ENCODE results near the gene BRME1.

BRME1 gene

GRCh38 chr19:13918726-13919411, 13.0 kb upstream of the BRME1 start:
- no peaks in the 10 kb centered on the region for H3K9me3 Mint-ChIP-seq
- H3K36me3 Mint-ChIP-seq (ENCODE audit: insufficient read depth), result peaks cover 46% of the 10 kb centered on the region
- DNase-seq (no peak), ATAC-seq (replicated peaks) (no peak)
- H3K27ac Mint-ChIP-seq, result no peak overlapping the region
- no peaks in the 10 kb centered on the region for H3K4me1 Mint-ChIP-seq (ENCODE audit: low read depth in 2 of 2)
- H3K4me3 Mint-ChIP-seq, result no peak overlapping the region
- H3K27me3 Mint-ChIP-seq, result no peaks in the 10 kb centered on the region

DNA sequence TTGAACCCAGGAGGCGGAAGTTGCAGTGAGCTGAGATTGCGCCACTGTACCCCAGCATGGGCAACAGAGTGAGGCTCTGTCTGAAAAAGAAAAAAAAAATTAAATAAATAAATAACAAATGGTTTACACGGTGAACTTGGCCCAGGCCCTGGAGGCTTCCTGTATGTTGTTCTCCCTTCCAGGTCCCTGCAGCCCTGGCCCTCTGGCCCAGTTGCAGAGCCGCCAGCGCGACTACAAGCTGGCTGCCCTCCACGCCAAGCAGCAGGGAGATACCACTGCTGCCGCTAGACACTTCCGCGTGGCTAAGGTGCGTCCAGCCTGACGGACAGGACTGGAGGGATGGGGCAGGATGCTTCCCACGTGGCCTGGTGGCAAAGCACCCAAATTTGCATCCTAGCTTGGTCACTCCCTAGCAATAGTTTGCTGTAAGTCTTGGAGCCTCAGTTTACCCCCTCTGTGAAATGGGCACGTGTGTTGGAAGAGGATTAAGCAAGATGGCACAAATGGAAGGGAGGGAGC, 12.0 kb upstream of the BRME1 start:
- ATAC-seq (replicated peaks), result no peak
- H3K4me1 Mint-ChIP-seq (ENCODE audit: low read depth in 2 of 2), result no peaks in the 10 kb centered on the region
- no peak overlapping the region for H3K27ac Mint-ChIP-seq
- no peak for DNase-seq
- peaks cover 44% of the 10 kb centered on the region for H3K36me3 Mint-ChIP-seq (ENCODE audit: insufficient read depth)
- no peaks in the 10 kb centered on the region for H3K9me3 Mint-ChIP-seq
- H3K27me3 Mint-ChIP-seq, result no peaks in the 10 kb centered on the region
- H3K4me3 Mint-ChIP-seq, result no peak overlapping the region

- ATAC-seq (replicated peaks) (no peak), DNase-seq (no peak)
- Mint-ChIP-seq H3K27me3 (no peaks in the 10 kb centered on the region), H3K9me3 (no peaks in the 10 kb centered on the region), H3K27ac (no peak overlapping the region), H3K36me3 (ENCODE audit: insufficient read depth) (peaks cover 53% of the 10 kb centered on the region), H3K4me3 (no peak overlapping the region), H3K4me1 (ENCODE audit: low read depth in 2 of 2) (no peaks in the 10 kb centered on the region)
Measured at GRCh38 chr19:13914777-13915176, 8.9 kb upstream of the BRME1 start.

GRCh38 chr19:13913352-13913751, 7.4 kb upstream of the BRME1 start:
- no peak overlapping the region for H3K4me3 Mint-ChIP-seq
- no peaks in the 10 kb centered on the region for H3K9me3 Mint-ChIP-seq
- no peak overlapping the region for H3K27ac Mint-ChIP-seq
- no peaks in the 10 kb centered on the region for H3K4me1 Mint-ChIP-seq (ENCODE audit: low read depth in 2 of 2)
- ATAC-seq (replicated peaks), result no peak
- no peak for DNase-seq
- H3K36me3 Mint-ChIP-seq (ENCODE audit: insufficient read depth), result peaks cover 55% of the 10 kb centered on the region
- H3K27me3 Mint-ChIP-seq, result no peaks in the 10 kb centered on the region

DNA sequence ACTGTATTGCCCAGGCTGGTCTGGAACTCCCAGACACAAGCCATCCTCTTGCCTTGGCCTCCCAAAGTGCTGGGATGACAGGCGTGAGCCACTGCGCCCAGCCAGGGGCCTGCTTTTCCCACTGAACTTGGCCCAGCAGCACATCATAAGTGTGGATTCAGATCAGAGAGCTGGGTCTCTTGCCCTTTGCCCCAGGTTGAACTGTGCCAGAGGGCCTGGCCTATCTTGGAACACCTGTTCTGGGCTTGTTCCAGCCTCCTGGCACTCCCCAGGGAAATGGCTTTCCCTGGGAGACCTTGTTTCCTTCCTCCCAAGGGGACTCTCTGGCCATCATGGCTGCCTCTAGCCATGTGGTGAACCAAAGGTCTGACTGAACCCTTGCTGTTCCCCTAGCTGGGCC, 3.5 kb upstream of the BRME1 start:
- Mint-ChIP-seq H3K9me3 (no peaks in the 10 kb centered on the region), H3K27me3 (no peaks in the 10 kb centered on the region), H3K4me3 (no peak overlapping the region), H3K4me1 (ENCODE audit: low read depth in 2 of 2) (peaks cover 14 to 16% of the 10 kb centered on the region in 2 donors), H3K27ac (no peak overlapping the region), H3K36me3 (ENCODE audit: insufficient read depth) (peaks cover 44% of the 10 kb centered on the region)
- ATAC-seq (replicated peaks) (no peak), DNase-seq (no peak)

GRCh38 chr19:13908674-13909073, 2.8 kb upstream of the BRME1 start:
- Mint-ChIP-seq H3K36me3 (ENCODE audit: insufficient read depth) (peaks cover 36% of the 10 kb centered on the region), H3K4me1 (ENCODE audit: low read depth in 2 of 2) (peaks cover 14 to 16% of the 10 kb centered on the region in 2 donors), H3K27me3 (no peaks in the 10 kb centered on the region), H3K27ac (no peak overlapping the region), H3K4me3 (no peak overlapping the region), H3K9me3 (no peaks in the 10 kb centered on the region)
- DNase-seq, result no peak
- ATAC-seq (replicated peaks), result no peak

GRCh38 chr19:13906910-13907309, 993 bp upstream of the BRME1 start:
- Mint-ChIP-seq H3K27ac (peak overlapping the region; percentile 68 to 86), H3K9me3 (no peaks in the 10 kb centered on the region), H3K27me3 (no peaks in the 10 kb centered on the region), H3K4me3 (peak overlapping the region; percentile 85 to 87), H3K36me3 (ENCODE audit: insufficient read depth) (peaks cover 27% of the 10 kb centered on the region), H3K4me1 (ENCODE audit: low read depth in 2 of 2) (peaks cover 14 to 16% of the 10 kb centered on the region in 2 donors)
- DNase-seq (no peak), ATAC-seq (replicated peaks) (no peak)

DNA sequence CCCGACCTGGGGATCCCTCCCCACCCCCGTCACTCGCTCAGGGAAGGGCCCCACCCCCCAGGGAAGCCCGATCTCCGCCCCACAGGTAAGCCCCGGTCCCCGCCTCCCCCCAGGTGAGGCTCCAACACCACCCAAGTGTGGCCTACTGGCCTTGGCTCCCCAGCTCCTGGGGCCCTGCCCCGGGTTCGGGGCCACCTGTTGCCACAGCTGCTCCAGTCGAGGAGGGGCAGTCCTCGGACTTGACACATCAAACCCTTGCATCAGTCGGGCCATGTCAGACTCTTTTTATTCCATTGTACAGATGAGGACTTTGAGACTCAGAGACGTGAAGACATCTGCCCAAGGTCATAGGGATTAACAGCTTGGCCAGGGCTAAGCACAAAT, 596 bp upstream of the BRME1 start:
- ATAC-seq (replicated peaks) (peak; percentile 18), DNase-seq (no peak)
- Mint-ChIP-seq H3K27me3 (no peaks in the 10 kb centered on the region), H3K4me3 (peak overlapping the region; percentile 85 to 87), H3K36me3 (ENCODE audit: insufficient read depth) (peaks cover 24% of the 10 kb centered on the region), H3K9me3 (no peaks in the 10 kb centered on the region), H3K4me1 (ENCODE audit: low read depth in 2 of 2) (peaks cover 14 to 16% of the 10 kb centered on the region in 2 donors), H3K27ac (peak overlapping the region; percentile 68 to 86)

DNA sequence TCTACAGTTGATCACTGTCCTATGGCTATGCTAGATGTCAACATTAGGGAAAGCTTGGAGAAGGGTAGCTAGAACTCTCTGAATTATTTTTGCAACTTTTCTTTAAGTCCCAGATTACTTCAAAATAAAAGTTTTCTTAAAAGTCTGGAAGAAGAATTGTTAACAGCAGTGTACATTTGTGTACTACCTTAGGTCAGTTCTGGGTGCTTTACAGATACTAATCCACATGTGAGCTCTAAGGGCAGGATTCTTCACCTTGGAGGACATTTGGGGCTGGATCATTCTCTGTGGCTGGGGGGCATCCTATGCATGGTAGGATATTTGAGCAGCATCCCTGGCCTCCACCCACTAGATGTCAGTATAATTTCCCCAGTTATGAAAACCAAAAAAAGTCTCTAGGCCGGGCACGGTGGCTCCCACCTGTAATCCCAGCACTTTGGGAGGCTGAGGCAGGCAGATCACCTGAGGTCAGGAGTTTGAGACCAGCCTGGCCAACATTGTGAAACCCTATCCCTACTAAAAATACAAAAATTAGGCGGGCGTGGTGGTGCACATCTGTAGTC, 2.8 kb downstream of the BRME1 start:
- Mint-ChIP-seq H3K27me3 (no peaks in the 10 kb centered on the region), H3K36me3 (ENCODE audit: insufficient read depth) (peaks cover 6% of the 10 kb centered on the region), H3K4me3 (no peak overlapping the region), H3K9me3 (no peaks in the 10 kb centered on the region), H3K27ac (peak overlapping the region in 1 of 2 donors; percentile 17), H3K4me1 (ENCODE audit: low read depth in 2 of 2) (peaks cover 14 to 16% of the 10 kb centered on the region in 2 donors)
- ATAC-seq (replicated peaks), result no peak
- no peak for DNase-seq

- DNase-seq (no peak), ATAC-seq (replicated peaks) (no peak)
- Mint-ChIP-seq H3K27ac (no peak overlapping the region), H3K9me3 (no peaks in the 10 kb centered on the region), H3K27me3 (no peaks in the 10 kb centered on the region), H3K4me3 (no peak overlapping the region), H3K4me1 (ENCODE audit: low read depth in 2 of 2) (no peaks in the 10 kb centered on the region), H3K36me3 (ENCODE audit: insufficient read depth) (no peaks in the 10 kb centered on the region)
Measured at GRCh38 chr19:13899912-13900584, 5.9 kb downstream of the BRME1 start.

GRCh38 chr19:13899393-13899792, 6.5 kb downstream of the BRME1 start:
- ATAC-seq (replicated peaks) (no peak), DNase-seq (no peak)
- no peak overlapping the region for H3K27ac Mint-ChIP-seq
- H3K27me3 Mint-ChIP-seq, result no peaks in the 10 kb centered on the region
- H3K4me1 Mint-ChIP-seq (ENCODE audit: low read depth in 2 of 2), result no peaks in the 10 kb centered on the region
- H3K9me3 Mint-ChIP-seq, result no peaks in the 10 kb centered on the region
- no peaks in the 10 kb centered on the region for H3K36me3 Mint-ChIP-seq (ENCODE audit: insufficient read depth)
- H3K4me3 Mint-ChIP-seq, result no peak overlapping the region

- ATAC-seq (replicated peaks), result no peak
- Mint-ChIP-seq H3K4me1 (ENCODE audit: low read depth in 2 of 2) (no peaks in the 10 kb centered on the region), H3K36me3 (ENCODE audit: insufficient read depth) (peaks cover 3% of the 10 kb centered on the region), H3K27ac (no peak overlapping the region), H3K9me3 (no peaks in the 10 kb centered on the region), H3K4me3 (no peak overlapping the region), H3K27me3 (no peaks in the 10 kb centered on the region)
- DNase-seq, result no peak
Measured at GRCh38 chr19:13896227-13896626, 9.7 kb downstream of the BRME1 start.

DNA sequence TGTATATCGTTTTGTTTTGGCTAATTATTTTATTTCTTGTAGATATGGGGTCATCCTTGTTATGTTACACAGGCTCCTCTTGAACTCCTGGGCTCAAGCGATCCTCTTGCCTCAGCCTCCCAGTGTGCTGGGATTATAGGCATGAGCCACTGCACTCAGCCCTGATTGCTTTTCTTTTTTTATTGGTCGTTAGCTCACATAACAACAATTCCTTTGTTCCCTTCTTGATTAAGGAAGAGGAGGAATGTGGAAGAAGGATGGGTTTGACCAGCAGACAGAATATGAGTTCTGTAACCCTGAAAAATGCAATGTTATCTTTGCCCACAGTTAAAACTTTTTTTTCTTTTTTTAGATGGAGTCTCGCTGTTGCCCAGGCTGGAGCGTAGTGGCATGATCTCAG, 11.4 kb downstream of the BRME1 start:
- H3K27ac Mint-ChIP-seq, result no peak overlapping the region

GRCh38 chr19:13892870-13893269, 13.0 kb downstream of the BRME1 start:
- H3K27me3 Mint-ChIP-seq, result no peaks in the 10 kb centered on the region
- no peak overlapping the region for H3K4me3 Mint-ChIP-seq
- peaks cover 0 to 3% of the 10 kb centered on the region in 2 donors for H3K4me1 Mint-ChIP-seq (ENCODE audit: low read depth in 2 of 2)
- DNase-seq, result no peak
- no peaks in the 10 kb centered on the region for H3K9me3 Mint-ChIP-seq
- H3K27ac Mint-ChIP-seq, result no peak overlapping the region
- peaks cover 4% of the 10 kb centered on the region for H3K36me3 Mint-ChIP-seq (ENCODE audit: insufficient read depth)
- ATAC-seq (replicated peaks), result no peak

More for the DNA sequence above, 11.4 kb downstream of the BRME1 start:
- Mint-ChIP-seq H3K4me3 (no peak overlapping the region), H3K9me3 (no peaks in the 10 kb centered on the region), H3K4me1 (ENCODE audit: low read depth in 2 of 2) (no peaks in the 10 kb centered on the region), H3K36me3 (ENCODE audit: insufficient read depth) (peaks cover 3% of the 10 kb centered on the region), H3K27me3 (no peaks in the 10 kb centered on the region)
- DNase-seq (no peak), ATAC-seq (replicated peaks) (no peak)

Measured in effector memory CD8-positive, alpha-beta T cell (primary cell).